Nephron progenitor cell (in vitro differentiated cells): ENCODE measurements around the gene PTPRC.
A peak's percentile ranks its signal among the peaks of the same experiment; 100 is the strongest.

Source experiments
- DNase-seq: peaks from one replicate; pipeline ENCODE4 v3.0.0; 2021
- H3K27ac Mint-ChIP-seq: 2 replicates; pipeline ENCODE4 v1.8.0; 2021; ENCODE audit warnings: mild to moderate bottlenecking, moderate library complexity, mixed read lengths
- H3K27me3 Mint-ChIP-seq: 2 replicates; pipeline ENCODE4 v1.8.0; 2021; ENCODE audit warnings: mild to moderate bottlenecking, low read depth, mixed read lengths; ENCODE audit not compliant: poor library complexity
- H3K36me3 Mint-ChIP-seq: 2 replicates; pipeline ENCODE4 v1.8.0; 2021; ENCODE audit warnings: low read depth, mixed read lengths
- H3K4me1 Mint-ChIP-seq: 2 replicates; pipeline ENCODE4 v1.8.0; 2021; ENCODE audit warnings: mixed read lengths
- H3K4me3 Mint-ChIP-seq: 2 replicates; pipeline ENCODE4 v1.8.0; 2021; ENCODE audit warnings: mild to moderate bottlenecking, moderate library complexity, mixed read lengths
- H3K9me3 Mint-ChIP-seq: 2 replicates; pipeline ENCODE4 v1.8.0; 2021; ENCODE audit warnings: mild to moderate bottlenecking, moderate library complexity, mixed read lengths
- CTCF ChIP-seq: fragments of 200-600 bp; sonication (generic); IDR thresholded peaks from 2 replicates; pipeline ENCODE4 v1.5.0; 2021; ENCODE audit warnings: antibody characterized with exemption

The PTPRC gene

DNA sequence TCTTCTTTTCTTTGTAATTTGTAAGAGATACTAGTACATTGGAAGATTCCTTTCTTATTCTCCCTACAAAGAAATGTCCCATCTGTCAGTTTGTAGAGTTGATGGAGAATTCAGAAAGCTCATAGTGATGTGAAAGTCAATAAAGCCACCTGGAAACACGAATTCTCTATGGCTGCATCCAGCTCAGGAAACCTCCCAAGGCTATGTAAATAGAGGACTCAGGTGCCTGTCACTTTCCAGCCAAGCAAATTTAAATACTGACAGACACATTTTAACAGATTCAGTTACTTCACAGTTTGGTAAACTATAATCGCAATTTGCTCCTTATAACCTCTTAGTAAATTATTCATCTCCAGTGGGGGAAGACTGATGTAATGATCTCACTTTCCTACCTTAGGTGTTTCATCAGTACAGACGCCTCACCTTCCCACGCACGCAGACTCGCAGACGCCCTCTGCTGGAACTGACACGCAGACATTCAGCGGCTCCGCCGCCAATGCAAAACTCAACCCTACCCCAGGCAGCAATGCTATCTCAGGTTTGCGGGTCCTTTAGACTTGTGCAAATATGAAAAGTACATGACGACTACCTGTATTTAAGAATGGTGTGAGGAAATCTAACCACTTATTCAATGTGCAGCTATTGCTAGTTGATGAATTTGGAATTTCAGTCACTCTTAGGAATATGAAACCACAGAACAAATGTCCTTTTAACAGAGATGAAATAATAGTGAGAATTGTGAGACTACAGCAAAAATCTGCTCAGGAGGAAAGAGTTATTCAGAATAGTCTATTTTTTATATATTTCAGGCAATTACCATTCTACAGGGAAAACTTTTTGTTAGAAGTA, 60.6 kb downstream of the PTPRC start:
- DNase-seq, result peak; percentile 72
- no peak overlapping the region for H3K4me3 Mint-ChIP-seq
- H3K27me3 Mint-ChIP-seq, result peaks cover 26% of the 10 kb centered on the region
- no peak overlapping the region for H3K27ac Mint-ChIP-seq
- H3K36me3 Mint-ChIP-seq, result no peaks in the 10 kb centered on the region
- TF ChIP-seq CTCF, result peak; percentile 81
- peaks cover 28% of the 10 kb centered on the region for H3K4me1 Mint-ChIP-seq
- no peaks in the 10 kb centered on the region for H3K9me3 Mint-ChIP-seq

- H3K27me3 Mint-ChIP-seq, result peaks cover 26% of the 10 kb centered on the region
- DNase-seq, result no peak
- H3K27ac Mint-ChIP-seq, result no peak overlapping the region
- no peaks in the 10 kb centered on the region for H3K36me3 Mint-ChIP-seq
- no peak for TF ChIP-seq CTCF
- H3K4me3 Mint-ChIP-seq, result no peak overlapping the region
- peaks cover 28% of the 10 kb centered on the region for H3K4me1 Mint-ChIP-seq
- H3K9me3 Mint-ChIP-seq, result no peaks in the 10 kb centered on the region
These were observed 61.2 kb downstream of the PTPRC start for GRCh38 chr1:198700016-198700392.

GRCh38 chr1:198700396-198700795, 61.6 kb downstream of the PTPRC start:
- DNase-seq, result no peak
- H3K4me1 Mint-ChIP-seq, result peaks cover 28% of the 10 kb centered on the region
- H3K27ac Mint-ChIP-seq, result peak overlapping the region; percentile 68
- no peak overlapping the region for H3K4me3 Mint-ChIP-seq
- no peaks in the 10 kb centered on the region for H3K36me3 Mint-ChIP-seq
- peaks cover 26% of the 10 kb centered on the region for H3K27me3 Mint-ChIP-seq
- TF ChIP-seq CTCF, result no peak
- H3K9me3 Mint-ChIP-seq, result no peaks in the 10 kb centered on the region

DNA sequence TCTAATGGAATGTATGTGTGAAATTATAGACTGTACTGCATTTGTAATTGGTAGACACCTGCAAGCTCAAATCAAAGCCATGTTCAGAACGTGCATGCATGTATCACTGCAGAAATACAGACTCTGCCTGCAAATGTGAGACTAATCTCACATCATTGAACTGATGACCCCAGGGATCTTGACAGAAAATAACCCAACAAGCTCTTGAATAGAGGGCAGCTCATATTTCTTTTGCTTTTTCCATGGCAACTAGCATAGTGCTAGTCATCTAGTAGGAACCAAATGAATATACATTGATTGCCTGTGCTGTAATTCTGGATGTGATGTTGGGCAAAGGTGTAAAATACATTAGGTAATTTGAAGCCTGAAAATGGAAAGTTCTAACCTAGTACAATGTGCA, 62.4 kb downstream of the PTPRC start:
- Mint-ChIP-seq H3K27me3 (peaks cover 26% of the 10 kb centered on the region), H3K4me3 (no peak overlapping the region), H3K4me1 (peaks cover 28% of the 10 kb centered on the region), H3K27ac (no peak overlapping the region), H3K9me3 (no peaks in the 10 kb centered on the region), H3K36me3 (no peaks in the 10 kb centered on the region)
- no peak for DNase-seq
- no peak for TF ChIP-seq CTCF

DNA sequence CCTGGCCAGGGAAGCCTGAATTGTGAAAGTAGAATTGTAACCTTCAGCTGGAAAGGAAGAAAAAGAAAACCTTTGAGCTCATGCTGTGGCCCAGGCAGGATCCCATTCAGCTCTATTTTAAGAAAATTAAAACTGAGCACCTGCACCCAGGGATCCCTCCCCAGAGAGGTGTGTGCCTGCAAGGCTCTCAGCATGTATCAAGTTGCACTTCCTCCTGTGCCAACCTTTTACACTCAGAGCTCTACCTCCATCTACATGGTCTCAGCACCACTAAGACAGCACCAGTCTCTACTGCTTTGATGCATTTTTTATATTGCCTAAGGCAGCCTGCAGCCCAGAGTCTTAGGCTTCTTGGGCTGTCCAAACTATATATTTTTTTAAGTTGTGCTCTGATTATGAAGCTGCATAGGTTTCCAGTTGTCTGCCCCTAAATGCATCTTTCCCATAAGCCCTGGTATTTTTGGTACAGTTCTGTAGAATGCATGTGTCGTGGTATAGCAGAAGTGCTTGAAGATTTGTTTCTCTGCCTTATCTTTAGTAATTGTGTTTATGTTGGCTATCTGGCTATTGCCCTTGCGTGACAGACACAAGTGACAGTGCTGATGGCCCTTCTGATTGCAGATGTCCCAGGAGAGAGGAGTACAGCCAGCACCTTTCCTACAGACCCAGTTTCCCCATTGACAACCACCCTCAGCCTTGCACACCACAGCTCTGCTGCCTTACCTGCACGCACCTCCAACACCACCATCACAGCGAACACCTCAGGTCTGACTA, 63.1 kb downstream of the PTPRC start:
- H3K4me3 Mint-ChIP-seq, result no peak overlapping the region
- no peak for TF ChIP-seq CTCF

More for the DNA sequence above, 63.1 kb downstream of the PTPRC start:
- Mint-ChIP-seq H3K4me1 (peaks cover 28% of the 10 kb centered on the region), H3K27me3 (peaks cover 23% of the 10 kb centered on the region), H3K27ac (no peak overlapping the region), H3K9me3 (no peaks in the 10 kb centered on the region), H3K36me3 (no peaks in the 10 kb centered on the region)
- DNase-seq, result no peak
